ENCODE measurements around the gene GRIK4. TPM values are rescaled to one million over a fixed set of nuclear protein-coding genes. Genes with fewer than 3 reads are reported as not detected.

The GRIK4 gene
- total and polyA plus RNA-seq, 2 of the 4 experiments (the other 2 are of a cell fraction), result 0.18 to 0.38 TPM

DNA sequence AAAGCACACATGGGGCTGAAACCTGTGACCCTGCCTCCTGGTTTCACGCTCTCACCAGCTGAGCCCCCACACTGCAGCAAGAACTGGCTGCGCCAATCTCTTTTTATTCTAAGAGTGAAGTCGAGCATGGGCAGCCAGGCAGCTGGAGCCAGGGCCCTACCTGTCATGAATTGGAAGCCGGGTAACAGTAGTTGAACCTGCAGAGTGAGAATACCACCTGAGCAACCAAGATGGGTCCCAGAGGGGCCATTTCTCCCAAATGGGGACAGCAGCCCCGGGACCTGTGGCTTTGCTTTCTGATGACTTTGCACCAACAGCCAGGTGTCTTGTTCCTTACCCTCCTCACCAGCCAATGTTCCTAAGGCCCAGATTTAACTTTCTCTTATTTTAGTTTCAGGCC lies 178.9 kb downstream of the GRIK4 start:
- Histone ChIP-seq H3K14ac (replicated peaks; ENCODE audit: low read depth, low read length) (no peak overlapping the region), H3K4me1 (ENCODE audit: control insufficient read depth, insufficient read depth, low read length) (no peaks in the 10 kb centered on the region), H3K18ac (ENCODE audit: low read depth, low read length) (no peak overlapping the region), H4K20me1 (ENCODE audit: insufficient read depth, low read length) (no peaks in the 10 kb centered on the region), H3K9ac (ENCODE audit: low read depth, low read length) (no peak overlapping the region), H2BK20ac (ENCODE audit: low read depth, low read length) (no peak overlapping the region), H3K4me3 (ENCODE audit: insufficient read depth, low read depth, low read length) (no peak overlapping the region), H3K56ac (ENCODE audit: extremely low read depth, insufficient read depth, low read length) (no peak overlapping the region), H2AK9ac (replicated peaks; ENCODE audit: low read depth, low read length, poor library complexity) (no peak overlapping the region), H4K5ac (ENCODE audit: low read depth, low read length) (no peak overlapping the region), H2BK15ac (ENCODE audit: low read depth, low read length) (no peak overlapping the region), H3K23ac (ENCODE audit: low read depth, low read length) (no peak overlapping the region), H3K27me3 (ENCODE audit: control insufficient read depth, insufficient read depth, low read length) (peaks cover 40% of the 10 kb centered on the region), H3K27ac (ENCODE audit: insufficient read depth, low read length) (no peak overlapping the region), H3K9me1 (ENCODE audit: insufficient read depth, low read length) (0 out of 2 replicates have a peak, but pooled peaks cover 3% of the 10 kb centered on the region), H4K91ac (ENCODE audit: insufficient read depth, low read depth, low read length) (no peak overlapping the region), H3K9me3 (ENCODE audit: control insufficient read depth, insufficient read depth, low read length) (no peaks in the 10 kb centered on the region), H3K4ac (ENCODE audit: low read depth, low read length) (no peak overlapping the region), H4K8ac (ENCODE audit: low read depth in 2 of 2, low read length in 2 of 2) (no peak overlapping the region), H2AFZ (replicated peaks; ENCODE audit: low read length, poor library complexity) (no peak overlapping the region), H3K4me2 (ENCODE audit: low read depth, low read length) (no peak overlapping the region), H3K36me3 (ENCODE audit: control insufficient read depth, insufficient read depth, low read length) (no peaks in the 10 kb centered on the region), H2BK120ac (ENCODE audit: low read depth, low read length) (no peak overlapping the region), H2AK5ac (ENCODE audit: low read depth, low read length) (no peak overlapping the region), H2BK5ac (ENCODE audit: low read depth, low read length, poor library complexity, severe bottlenecking) (no peak overlapping the region), H3K79me1 (ENCODE audit: low read depth in 1 of 2, low read length in 2 of 2) (no peaks in the 10 kb centered on the region)
- BruUV-seq (replicated peaks), result no TSS peak
- ChIA-PET CTCF (interaction anchor here (1.1 kb wide), 1 partner anchor 11 kb away, joined by 3 read pairs; no protein-coding TSS in a partner anchor), POLR2A (ENCODE audit: unreplicated experiment) (no interaction called here)
- no peak for DNase-seq
- ATAC-seq (ENCODE audit: low read depth), result no peak
- TF ChIP-seq MXI1 (IDR thresholded peaks at IDR 0.05; ENCODE audit: borderline replicate concordance, low read depth, low read length) (no peak), USF2 (IDR thresholded peaks at IDR 0.05; ENCODE audit: low read depth, low read length) (no peak), MAZ (IDR thresholded peaks at IDR 0.05; ENCODE audit: borderline replicate concordance, low read depth, low read length) (no peak), FOS (IDR thresholded peaks at IDR 0.05; ENCODE audit: low read depth, low read length) (no peak), ELK1 (IDR thresholded peaks at IDR 0.05; ENCODE audit: borderline replicate concordance, low read depth, low read length) (no peak), RAD21 (IDR thresholded peaks at IDR 0.05; ENCODE audit: low read length) (no peak), POLR2A (IDR thresholded peaks at IDR 0.05; ENCODE audit: low read depth, low read length) (no peak), CEBPB (IDR thresholded peaks at IDR 0.05; ENCODE audit: low read depth, low read length) (no peak), RFX5 (IDR thresholded peaks at IDR 0.05; ENCODE audit: low read depth, low read length) (no peak), CHD1 (IDR thresholded peaks at IDR 0.05; ENCODE audit: low read depth, low read length) (no peak), RCOR1 (IDR thresholded peaks at IDR 0.05; ENCODE audit: insufficient replicate concordance, low read length) (no peak), SMC3 (IDR thresholded peaks at IDR 0.05; ENCODE audit: low read depth, low read length) (no peak), BHLHE40 (IDR thresholded peaks at IDR 0.05; ENCODE audit: low read depth, low read length) (no peak)
- TF ChIP-seq, protein P1, sequence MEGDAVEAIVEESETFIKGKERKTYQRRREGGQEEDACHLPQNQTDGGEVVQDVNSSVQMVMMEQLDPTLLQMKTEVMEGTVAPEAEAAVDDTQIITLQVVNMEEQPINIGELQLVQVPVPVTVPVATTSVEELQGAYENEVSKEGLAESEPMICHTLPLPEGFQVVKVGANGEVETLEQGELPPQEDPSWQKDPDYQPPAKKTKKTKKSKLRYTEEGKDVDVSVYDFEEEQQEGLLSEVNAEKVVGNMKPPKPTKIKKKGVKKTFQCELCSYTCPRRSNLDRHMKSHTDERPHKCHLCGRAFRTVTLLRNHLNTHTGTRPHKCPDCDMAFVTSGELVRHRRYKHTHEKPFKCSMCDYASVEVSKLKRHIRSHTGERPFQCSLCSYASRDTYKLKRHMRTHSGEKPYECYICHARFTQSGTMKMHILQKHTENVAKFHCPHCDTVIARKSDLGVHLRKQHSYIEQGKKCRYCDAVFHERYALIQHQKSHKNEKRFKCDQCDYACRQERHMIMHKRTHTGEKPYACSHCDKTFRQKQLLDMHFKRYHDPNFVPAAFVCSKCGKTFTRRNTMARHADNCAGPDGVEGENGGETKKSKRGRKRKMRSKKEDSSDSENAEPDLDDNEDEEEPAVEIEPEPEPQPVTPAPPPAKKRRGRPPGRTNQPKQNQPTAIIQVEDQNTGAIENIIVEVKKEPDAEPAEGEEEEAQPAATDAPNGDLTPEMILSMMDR (conservative IDR thresholded peaks at IDR 0.05; ENCODE audit: low read depth, low read length), result no peak
- intact Hi-C loops (cut with micrococcal nuclease), result no loop called here
- in situ Hi-C loops (cut with MboI; ENCODE audit: low sequenced_read_pairs), result loop anchor here (25.0 kb wide), 1 partner anchor 378 kb away; no protein-coding TSS in a partner anchor
- dilution Hi-C loops (cut with HindIII; ENCODE audit: low sequenced_read_pairs, unreplicated experiment), result no loop called here
- no CpG with 5 or more reads among the region's 5 CpGs for WGBS, 2 experiments (ENCODE audit: extremely low coverage in 2 of 2, insufficient read length in 1 of 2)
